ENCODE measurements around the gene GID8.

The GID8 gene

GRCh38 chr20:62989201-62989601 is 51.3 kb downstream of the GID8 start:
- DNase-seq: no peak

GRCh38 chr20:62990306-62990825 is 52.4 kb downstream of the GID8 start:
- DNase-seq: no peak

GRCh38 chr20:62991196-62991807 is 53.4 kb downstream of the GID8 start:
- no peak for DNase-seq

GRCh38 chr20:62991863-62992262 is 53.9 kb downstream of the GID8 start:
- no peak for DNase-seq

GRCh38 chr20:62993856-62994494 is 56.0 kb downstream of the GID8 start:
- DNase-seq: no peak

GRCh38 chr20:62994869-62995281 is 56.9 kb downstream of the GID8 start:
- DNase-seq: no peak

- no peak for DNase-seq
Observed at GRCh38 chr20:62995481-62995880, 57.5 kb downstream of the GID8 start.

- DNase-seq: no peak
Observed at GRCh38 chr20:62995898-62996595, 58.1 kb downstream of the GID8 start.

- DNase-seq: no peak
Observed at GRCh38 chr20:62996596-62996982, 58.6 kb downstream of the GID8 start.

- no peak for DNase-seq
Observed at GRCh38 chr20:62997417-62998035, 59.6 kb downstream of the GID8 start.

All from T-helper 9 cell (primary cell).